KMS-11 (cell line): ENCODE data around the gene EID2B.

Experiments used
- H2AFZ ChIP-seq: fragments of 200-600 bp; sonication (generic); 2 replicates; pipeline ENCODE4 v1.6.1; 2016; ENCODE audit warnings: antibody characterized with exemption, mixed run types, low read depth
- H3K27ac ChIP-seq: fragments of 200-600 bp; sonication (generic); 2 replicates; pipeline ENCODE4 v1.6.1; 2016; ENCODE audit warnings: mild to moderate bottlenecking, mixed run types
- H3K27me3 ChIP-seq: fragments of 200-600 bp; sonication (generic); 2 replicates; pipeline ENCODE4 v1.6.1; 2017; ENCODE audit warnings: mild to moderate bottlenecking, low read depth, mixed run types, moderate library complexity; ENCODE audit not compliant: insufficient read depth
- H3K36me3 ChIP-seq: fragments of 200-600 bp; sonication (generic); 2 replicates; pipeline ENCODE4 v1.6.1; 2017; ENCODE audit warnings: mild to moderate bottlenecking, mixed run types; ENCODE audit not compliant: insufficient read depth
- H3K4me1 ChIP-seq: fragments of 200-600 bp; sonication (generic); 2 replicates; pipeline ENCODE4 v1.6.1; 2016; ENCODE audit warnings: mild to moderate bottlenecking, low read depth, mixed run types; ENCODE audit not compliant: poor library complexity, severe bottlenecking
- H3K4me2 ChIP-seq: fragments of 200-600 bp; sonication (generic); 2 replicates; pipeline ENCODE4 v1.7.0; 2016; ENCODE audit warnings: mild to moderate bottlenecking, mixed run types
- H3K4me3 ChIP-seq: fragments of 200-600 bp; sonication (generic); IDR thresholded peaks from 2 replicates; pipeline ENCODE4 v1.6.1; 2017; ENCODE audit warnings: low read depth, low read length, mixed read lengths; ENCODE audit not compliant: insufficient read depth
- H3K79me2 ChIP-seq: fragments of 200-600 bp; sonication (generic); 2 replicates; pipeline ENCODE4 v1.6.1; 2016; ENCODE audit warnings: low read depth, mixed run types; ENCODE audit not compliant: insufficient read depth
- H3K9ac ChIP-seq: fragments of 200-600 bp; sonication (generic); 2 replicates; pipeline ENCODE4 v1.6.1; 2016; ENCODE audit warnings: mild to moderate bottlenecking, mixed run types
- H4K20me1 ChIP-seq: fragments of 200-600 bp; sonication (generic); 2 replicates; pipeline ENCODE4 v1.6.1; 2016; ENCODE audit warnings: mild to moderate bottlenecking, mixed run types; ENCODE audit not compliant: insufficient read depth
- TF ChIP-seq, protein P1 (sequence below): fragments of 200-600 bp; sonication (generic); conservative IDR thresholded peaks from 2 replicates; pipeline ENCODE4 v1.6.1; 2017; ENCODE audit warnings: low read depth, mild to moderate bottlenecking, antibody characterized with exemption, low read length, moderate library complexity, mixed read lengths

Gene EID2B

DNA sequence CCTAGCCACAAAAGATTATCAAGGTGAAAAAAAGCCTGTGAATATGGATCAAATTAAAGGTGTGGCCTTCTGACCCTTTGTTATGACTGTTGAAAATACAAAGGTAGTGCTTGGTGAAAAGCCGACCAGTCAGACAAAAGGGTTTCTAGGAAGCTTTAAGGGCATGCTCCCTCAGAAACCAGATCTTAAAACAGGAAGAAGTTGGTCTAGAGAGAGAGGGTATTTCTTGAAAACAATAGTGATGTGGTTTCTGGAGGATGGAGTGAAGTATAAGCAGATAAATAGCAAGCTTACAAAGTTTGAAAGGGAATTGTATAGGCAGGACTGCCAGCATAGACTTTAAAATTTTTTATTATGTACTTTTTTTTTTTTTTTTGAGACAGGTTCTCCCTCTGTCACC is 12.3 kb upstream of the EID2B start:
- Histone ChIP-seq H4K20me1 (no peaks in the 10 kb centered on the region), H3K27me3 (no peaks in the 10 kb centered on the region), H3K79me2 (no peaks in the 10 kb centered on the region), H3K4me1 (peaks cover 5% of the 10 kb centered on the region), H3K4me2 (no peak overlapping the region), H2AFZ (no peak overlapping the region), H3K9ac (no peak overlapping the region), H3K4me3 (no peak overlapping the region), H3K27ac (no peak overlapping the region), H3K36me3 (no peaks in the 10 kb centered on the region)
- TF ChIP-seq, protein P1, sequence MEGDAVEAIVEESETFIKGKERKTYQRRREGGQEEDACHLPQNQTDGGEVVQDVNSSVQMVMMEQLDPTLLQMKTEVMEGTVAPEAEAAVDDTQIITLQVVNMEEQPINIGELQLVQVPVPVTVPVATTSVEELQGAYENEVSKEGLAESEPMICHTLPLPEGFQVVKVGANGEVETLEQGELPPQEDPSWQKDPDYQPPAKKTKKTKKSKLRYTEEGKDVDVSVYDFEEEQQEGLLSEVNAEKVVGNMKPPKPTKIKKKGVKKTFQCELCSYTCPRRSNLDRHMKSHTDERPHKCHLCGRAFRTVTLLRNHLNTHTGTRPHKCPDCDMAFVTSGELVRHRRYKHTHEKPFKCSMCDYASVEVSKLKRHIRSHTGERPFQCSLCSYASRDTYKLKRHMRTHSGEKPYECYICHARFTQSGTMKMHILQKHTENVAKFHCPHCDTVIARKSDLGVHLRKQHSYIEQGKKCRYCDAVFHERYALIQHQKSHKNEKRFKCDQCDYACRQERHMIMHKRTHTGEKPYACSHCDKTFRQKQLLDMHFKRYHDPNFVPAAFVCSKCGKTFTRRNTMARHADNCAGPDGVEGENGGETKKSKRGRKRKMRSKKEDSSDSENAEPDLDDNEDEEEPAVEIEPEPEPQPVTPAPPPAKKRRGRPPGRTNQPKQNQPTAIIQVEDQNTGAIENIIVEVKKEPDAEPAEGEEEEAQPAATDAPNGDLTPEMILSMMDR, result no peak

DNA sequence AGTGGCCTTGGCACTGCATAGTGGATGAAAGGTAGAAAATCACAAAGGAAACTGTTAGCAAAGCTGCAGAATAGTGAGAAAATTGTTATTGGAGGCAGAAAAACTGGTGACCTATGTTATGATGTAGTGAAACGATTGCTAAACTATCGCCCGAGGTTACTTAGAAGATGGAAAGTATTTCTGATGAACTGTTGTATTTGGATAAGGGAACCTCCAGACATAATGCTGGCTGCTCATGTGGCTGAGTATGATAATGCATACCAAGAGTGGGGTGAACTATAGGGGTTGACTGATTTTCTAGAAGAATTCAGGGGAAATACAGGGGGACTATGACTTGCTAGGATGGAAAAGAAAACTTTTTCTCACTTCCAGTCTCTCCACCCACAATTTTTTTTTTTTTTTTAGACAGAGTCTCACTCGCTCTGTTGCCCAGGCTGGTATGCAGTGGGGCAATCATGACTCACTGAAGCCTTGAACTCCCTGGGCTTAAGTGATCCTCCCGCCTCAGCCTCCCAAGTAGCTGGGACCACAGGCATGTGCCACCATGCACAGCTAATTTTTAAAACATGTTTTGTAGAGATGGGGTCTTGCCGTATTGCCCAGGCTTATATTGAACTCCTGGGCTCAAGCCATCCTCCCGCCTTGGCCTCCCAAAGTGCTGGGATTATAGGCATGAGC is 11.7 kb upstream of the EID2B start:
- no peaks in the 10 kb centered on the region for H3K27me3 ChIP-seq
- H3K4me2 ChIP-seq, result no peak overlapping the region
- H3K79me2 ChIP-seq, result no peaks in the 10 kb centered on the region
- peaks cover 5% of the 10 kb centered on the region for H3K4me1 ChIP-seq
- H3K36me3 ChIP-seq, result no peaks in the 10 kb centered on the region
- H2AFZ ChIP-seq, result no peak overlapping the region
- no peaks in the 10 kb centered on the region for H4K20me1 ChIP-seq
- TF ChIP-seq, protein P1, result no peak
- H3K27ac ChIP-seq, result no peak overlapping the region
- no peak overlapping the region for H3K4me3 ChIP-seq
- H3K9ac ChIP-seq, result no peak overlapping the region

DNA sequence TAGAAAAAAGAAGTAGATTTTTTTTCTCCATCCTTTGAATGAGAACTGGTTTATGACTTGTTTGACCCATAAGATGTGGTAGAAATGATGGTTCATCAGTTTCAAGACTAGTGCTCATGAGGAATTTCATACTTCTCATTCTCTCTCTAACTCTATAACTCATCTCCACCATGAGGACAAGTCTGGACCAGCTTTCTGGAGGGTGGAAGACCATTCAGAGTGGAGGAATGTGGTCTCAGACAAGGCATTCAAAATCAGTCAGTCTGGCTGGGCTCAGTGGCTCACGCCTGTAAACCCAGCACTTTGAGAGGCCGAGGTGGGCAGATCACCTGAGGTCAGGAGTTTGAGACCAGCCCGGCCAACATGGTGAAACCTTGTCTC is 10.8 kb upstream of the EID2B start:
- H3K4me3 ChIP-seq, result no peak overlapping the region
- H3K4me1 ChIP-seq, result peaks cover 13% of the 10 kb centered on the region
- peaks cover 5% of the 10 kb centered on the region; the same call in 1 of the 2 replicates for H3K79me2 ChIP-seq
- H2AFZ ChIP-seq, result no peak overlapping the region
- no peak overlapping the region for H3K9ac ChIP-seq
- H3K36me3 ChIP-seq, result no peaks in the 10 kb centered on the region
- TF ChIP-seq, protein P1, result no peak
- H3K4me2 ChIP-seq, result no peak overlapping the region
- H3K27me3 ChIP-seq, result no peaks in the 10 kb centered on the region
- no peaks in the 10 kb centered on the region for H4K20me1 ChIP-seq
- H3K27ac ChIP-seq, result no peak overlapping the region

DNA sequence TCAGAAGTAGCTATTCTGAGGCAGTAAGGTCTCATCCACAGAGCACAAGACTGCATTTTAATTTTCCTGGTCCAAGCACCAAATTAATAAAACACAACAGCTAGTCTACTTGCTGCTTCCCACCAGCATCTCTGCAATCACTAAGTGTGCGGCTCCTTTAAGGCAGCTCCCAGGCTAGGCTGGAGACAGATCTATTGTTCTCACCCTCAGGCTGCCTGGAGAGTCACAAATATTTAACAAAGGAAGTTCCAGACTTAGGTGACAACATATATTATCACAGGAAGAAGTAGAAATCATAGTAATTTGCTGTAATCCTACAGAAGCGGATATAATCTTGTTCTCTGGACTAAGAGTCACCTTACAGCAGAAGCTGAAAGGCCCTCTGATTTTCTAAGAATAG is 9.6 kb upstream of the EID2B start:
- no peak overlapping the region for H3K27ac ChIP-seq
- H3K36me3 ChIP-seq, result no peaks in the 10 kb centered on the region
- H3K27me3 ChIP-seq, result no peaks in the 10 kb centered on the region
- H3K4me2 ChIP-seq, result no peak overlapping the region
- no peak overlapping the region for H3K9ac ChIP-seq
- H2AFZ ChIP-seq, result no peak overlapping the region
- TF ChIP-seq, protein P1, result no peak
- H3K79me2 ChIP-seq, result peaks cover 5% of the 10 kb centered on the region; the same call in 1 of the 2 replicates
- H4K20me1 ChIP-seq, result no peaks in the 10 kb centered on the region
- H3K4me1 ChIP-seq, result peaks cover 19% of the 10 kb centered on the region
- H3K4me3 ChIP-seq, result no peak overlapping the region
